OCI-LY1 (cell line): Measurements from ENCODE around the gene FBXW7.

ENCODE experiments used
- H2AFZ ChIP-seq: fragments of 200-600 bp; sonication (generic), shearing (Covaris generic); 2 replicates; pipeline ENCODE4 v1.6.0; 2014; ENCODE audit warnings: antibody characterized with exemption, mild to moderate bottlenecking, low read length
- H3F3A ChIP-seq: fragments of 200-600 bp; sonication (generic), shearing (Covaris generic); 2 replicates; pipeline ENCODE4 v1.6.0; 2014; ENCODE audit warnings: mild to moderate bottlenecking, antibody characterized with exemption, low read length, moderate library complexity; ENCODE audit not compliant: insufficient read depth
- H3K27ac ChIP-seq: fragments of 200-600 bp; sonication (generic); 2 replicates; pipeline ENCODE4 v1.5.1; 2014; ENCODE audit warnings: low read length, mixed run types, mild to moderate bottlenecking, low read depth; ENCODE audit not compliant: poor library complexity, severe bottlenecking
- H3K27me3 ChIP-seq: fragments of 200-600 bp; sonication (generic); 2 replicates; pipeline ENCODE4 v1.6.0; 2014; ENCODE audit warnings: antibody characterized with exemption, mild to moderate bottlenecking, low read length, moderate library complexity; ENCODE audit not compliant: insufficient read depth
- H3K36me3 ChIP-seq: fragments of 200-600 bp; sonication (generic); 2 replicates; pipeline ENCODE4 v1.6.1; 2014; ENCODE audit warnings: mild to moderate bottlenecking, antibody characterized with exemption, low read length, moderate library complexity, mixed read lengths; ENCODE audit not compliant: insufficient read depth
- H3K4me1 ChIP-seq: fragments of 200-600 bp; sonication (generic); 2 replicates; pipeline ENCODE4 v1.5.1; 2014; ENCODE audit warnings: mild to moderate bottlenecking, low read length, moderate library complexity; ENCODE audit not compliant: insufficient read depth, severe bottlenecking
- H3K4me2 ChIP-seq: fragments of 200-600 bp; sonication (generic), shearing (Covaris generic); 2 replicates; pipeline ENCODE4 v1.6.1; 2014; ENCODE audit warnings: low read length
- H3K4me3 ChIP-seq: fragments of 200-600 bp; sonication (generic); 2 replicates; pipeline ENCODE4 v1.5.1; 2014; ENCODE audit warnings: low read length, low read depth, mild to moderate bottlenecking, mixed read lengths; ENCODE audit not compliant: poor library complexity, severe bottlenecking
- H3K79me2 ChIP-seq: fragments of 200-600 bp; shearing (Covaris generic); 2 replicates; pipeline ENCODE4 v1.6.1; 2016; ENCODE audit warnings: mixed run types, low read length, mixed read lengths; ENCODE audit not compliant: insufficient read depth
- H3K9ac ChIP-seq: fragments of 200-600 bp; sonication (generic), shearing (Covaris generic); 2 replicates; pipeline ENCODE4 v1.6.1; 2014; ENCODE audit warnings: mild to moderate bottlenecking, low read length, mixed read lengths
- H3K9me2 ChIP-seq: fragments of 200-600 bp; sonication (generic), shearing (Covaris generic); 2 replicates; pipeline ENCODE4 v1.6.1; 2014; ENCODE audit warnings: low read depth, mild to moderate bottlenecking, low read length, mixed read lengths
- H3K9me3 ChIP-seq: fragments of 200-600 bp; shearing (Covaris generic); 2 replicates; pipeline ENCODE4 v1.6.1; 2014; ENCODE audit warnings: low read length, mixed read lengths
- H4K20me1 ChIP-seq: fragments of 200-600 bp; sonication (generic), shearing (Covaris generic); 2 replicates; pipeline ENCODE4 v1.6.0; 2016; ENCODE audit warnings: mild to moderate bottlenecking, low read length; ENCODE audit not compliant: insufficient read depth
- CTCF ChIP-seq: fragments of 200-600 bp; sonication (generic), shearing (Covaris generic); IDR thresholded peaks from 2 replicates; pipeline ENCODE4 v1.5.1; 2017; ENCODE audit warnings: mild to moderate bottlenecking, antibody characterized with exemption, low read length, moderate library complexity, mixed read lengths
- EZH2 ChIP-seq: fragments of 200-600 bp; sonication (generic), shearing (Covaris generic); IDR thresholded peaks from 2 replicates; pipeline ENCODE4 v1.8.0; 2017; ENCODE audit warnings: borderline replicate concordance, mixed run types, mild to moderate bottlenecking, antibody characterized with exemption, low read length, moderate library complexity, mixed read lengths

The FBXW7 gene

GRCh38 chr4:152430507-152430906, 105.4 kb downstream of the FBXW7 start:
- H3K27me3 ChIP-seq = no peaks in the 10 kb centered on the region
- H3K4me1 ChIP-seq = peaks cover 23% of the 10 kb centered on the region
- H3F3A ChIP-seq = no peaks in the 10 kb centered on the region
- H3K4me3 ChIP-seq = no peak overlapping the region
- no peaks in the 10 kb centered on the region for H3K9me2 ChIP-seq
- no peak overlapping the region for H3K9ac ChIP-seq
- TF ChIP-seq EZH2 (no peak), CTCF (no peak)
- peaks cover 20% of the 10 kb centered on the region; the same call in 1 of the 2 replicates for H3K36me3 ChIP-seq
- no peak overlapping the region for H3K27ac ChIP-seq
- H2AFZ ChIP-seq = no peak overlapping the region
- no peaks in the 10 kb centered on the region for H4K20me1 ChIP-seq
- no peak overlapping the region for H3K4me2 ChIP-seq
- peaks cover 32% of the 10 kb centered on the region for H3K79me2 ChIP-seq
- no peaks in the 10 kb centered on the region for H3K9me3 ChIP-seq

GRCh38 chr4:152427981-152428380, 107.9 kb downstream of the FBXW7 start:
- Histone ChIP-seq H3K4me2 (no peak overlapping the region), H3F3A (no peaks in the 10 kb centered on the region), H2AFZ (no peak overlapping the region), H3K9me2 (no peaks in the 10 kb centered on the region), H3K27ac (no peak overlapping the region), H3K9ac (no peak overlapping the region), H3K9me3 (no peaks in the 10 kb centered on the region), H3K4me1 (no peaks in the 10 kb centered on the region), H4K20me1 (no peaks in the 10 kb centered on the region), H3K79me2 (peaks cover 16% of the 10 kb centered on the region), H3K4me3 (no peak overlapping the region), H3K36me3 (peaks cover 14% of the 10 kb centered on the region; the same call in 1 of the 2 replicates), H3K27me3 (no peaks in the 10 kb centered on the region)
- TF ChIP-seq EZH2 (no peak), CTCF (no peak)

- no peaks in the 10 kb centered on the region for H3K27me3 ChIP-seq
- H3K9me2 ChIP-seq = no peaks in the 10 kb centered on the region
- H3F3A ChIP-seq = no peaks in the 10 kb centered on the region
- H3K4me3 ChIP-seq = no peak overlapping the region
- no peak overlapping the region for H2AFZ ChIP-seq
- no peak overlapping the region for H3K27ac ChIP-seq
- H3K9ac ChIP-seq = no peak overlapping the region
- H3K4me1 ChIP-seq = no peaks in the 10 kb centered on the region
- TF ChIP-seq CTCF = no peak
- TF ChIP-seq EZH2 = no peak
- no peaks in the 10 kb centered on the region for H4K20me1 ChIP-seq
- H3K36me3 ChIP-seq = peaks cover 7% of the 10 kb centered on the region; the same call in 1 of the 2 replicates
- H3K79me2 ChIP-seq = 0 out of 2 replicates have a peak, but pooled peaks cover 7% of the 10 kb centered on the region
- H3K9me3 ChIP-seq = no peaks in the 10 kb centered on the region
- no peak overlapping the region for H3K4me2 ChIP-seq
Observed at GRCh38 chr4:152424977-152425376, 110.9 kb downstream of the FBXW7 start.
